Neural cell (in vitro differentiated cells): ENCODE results near the gene TRIM29.

Experiments
- EZH2 ChIP-seq: fragments of 200-600, 300-800 bp; shearing (Covaris generic), sonication (generic); IDR thresholded peaks from 2 replicates; pipeline ENCODE4 v1.6.1; 2014; ENCODE audit warnings: antibody characterized with exemption, low read length, borderline replicate concordance, mild to moderate bottlenecking; ENCODE audit not compliant: insufficient read depth, poor library complexity, severe bottlenecking
- POLR2AphosphoS5 ChIP-seq: IDR thresholded peaks from 2 replicates; pipeline ENCODE4 v1.6.1; 2012
- TF ChIP-seq, protein P1 (sequence below): fragments of 450-650 bp; IDR thresholded peaks from 2 replicates; pipeline ENCODE4 v1.5.1; 2014; ENCODE audit warnings: antibody characterized with exemption, mild to moderate bottlenecking, moderate library complexity; ENCODE audit not compliant: poor library complexity, severe bottlenecking
- TF ChIP-seq, protein P2 (sequence below): IDR thresholded peaks from 2 replicates; pipeline ENCODE4 v1.6.1; 2012; ENCODE audit warnings: borderline replicate concordance

DNA sequence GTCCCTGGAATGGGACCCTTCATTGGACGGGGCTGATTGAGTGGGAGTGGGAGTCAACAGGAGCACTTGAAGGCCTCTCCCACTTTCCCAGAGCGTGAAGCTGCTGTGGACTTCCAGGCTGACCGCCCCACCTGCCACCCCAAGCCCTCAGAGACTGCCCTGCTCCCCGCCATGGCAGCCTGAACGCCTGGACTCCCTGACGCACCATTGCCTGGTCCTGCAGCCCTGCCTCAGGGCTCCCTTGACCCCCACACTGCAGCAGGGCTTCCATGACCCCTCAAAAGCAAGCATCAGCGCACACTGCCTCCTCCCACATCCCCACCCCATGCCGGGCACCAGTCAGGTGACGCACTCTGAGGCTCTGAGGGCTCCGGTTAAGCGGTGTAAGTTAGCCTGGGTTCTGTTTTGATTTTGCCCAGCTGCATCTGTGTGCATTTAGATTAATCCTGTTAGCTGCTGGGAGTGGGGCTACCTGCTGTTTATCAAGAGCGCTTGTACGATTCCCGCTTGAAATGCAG is 39.4 kb downstream of the TRIM29 start:
- TF ChIP-seq POLR2AphosphoS5 (no peak), EZH2 (no peak)
- TF ChIP-seq, protein P1, sequence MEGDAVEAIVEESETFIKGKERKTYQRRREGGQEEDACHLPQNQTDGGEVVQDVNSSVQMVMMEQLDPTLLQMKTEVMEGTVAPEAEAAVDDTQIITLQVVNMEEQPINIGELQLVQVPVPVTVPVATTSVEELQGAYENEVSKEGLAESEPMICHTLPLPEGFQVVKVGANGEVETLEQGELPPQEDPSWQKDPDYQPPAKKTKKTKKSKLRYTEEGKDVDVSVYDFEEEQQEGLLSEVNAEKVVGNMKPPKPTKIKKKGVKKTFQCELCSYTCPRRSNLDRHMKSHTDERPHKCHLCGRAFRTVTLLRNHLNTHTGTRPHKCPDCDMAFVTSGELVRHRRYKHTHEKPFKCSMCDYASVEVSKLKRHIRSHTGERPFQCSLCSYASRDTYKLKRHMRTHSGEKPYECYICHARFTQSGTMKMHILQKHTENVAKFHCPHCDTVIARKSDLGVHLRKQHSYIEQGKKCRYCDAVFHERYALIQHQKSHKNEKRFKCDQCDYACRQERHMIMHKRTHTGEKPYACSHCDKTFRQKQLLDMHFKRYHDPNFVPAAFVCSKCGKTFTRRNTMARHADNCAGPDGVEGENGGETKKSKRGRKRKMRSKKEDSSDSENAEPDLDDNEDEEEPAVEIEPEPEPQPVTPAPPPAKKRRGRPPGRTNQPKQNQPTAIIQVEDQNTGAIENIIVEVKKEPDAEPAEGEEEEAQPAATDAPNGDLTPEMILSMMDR = no peak
- TF ChIP-seq, protein P2, sequence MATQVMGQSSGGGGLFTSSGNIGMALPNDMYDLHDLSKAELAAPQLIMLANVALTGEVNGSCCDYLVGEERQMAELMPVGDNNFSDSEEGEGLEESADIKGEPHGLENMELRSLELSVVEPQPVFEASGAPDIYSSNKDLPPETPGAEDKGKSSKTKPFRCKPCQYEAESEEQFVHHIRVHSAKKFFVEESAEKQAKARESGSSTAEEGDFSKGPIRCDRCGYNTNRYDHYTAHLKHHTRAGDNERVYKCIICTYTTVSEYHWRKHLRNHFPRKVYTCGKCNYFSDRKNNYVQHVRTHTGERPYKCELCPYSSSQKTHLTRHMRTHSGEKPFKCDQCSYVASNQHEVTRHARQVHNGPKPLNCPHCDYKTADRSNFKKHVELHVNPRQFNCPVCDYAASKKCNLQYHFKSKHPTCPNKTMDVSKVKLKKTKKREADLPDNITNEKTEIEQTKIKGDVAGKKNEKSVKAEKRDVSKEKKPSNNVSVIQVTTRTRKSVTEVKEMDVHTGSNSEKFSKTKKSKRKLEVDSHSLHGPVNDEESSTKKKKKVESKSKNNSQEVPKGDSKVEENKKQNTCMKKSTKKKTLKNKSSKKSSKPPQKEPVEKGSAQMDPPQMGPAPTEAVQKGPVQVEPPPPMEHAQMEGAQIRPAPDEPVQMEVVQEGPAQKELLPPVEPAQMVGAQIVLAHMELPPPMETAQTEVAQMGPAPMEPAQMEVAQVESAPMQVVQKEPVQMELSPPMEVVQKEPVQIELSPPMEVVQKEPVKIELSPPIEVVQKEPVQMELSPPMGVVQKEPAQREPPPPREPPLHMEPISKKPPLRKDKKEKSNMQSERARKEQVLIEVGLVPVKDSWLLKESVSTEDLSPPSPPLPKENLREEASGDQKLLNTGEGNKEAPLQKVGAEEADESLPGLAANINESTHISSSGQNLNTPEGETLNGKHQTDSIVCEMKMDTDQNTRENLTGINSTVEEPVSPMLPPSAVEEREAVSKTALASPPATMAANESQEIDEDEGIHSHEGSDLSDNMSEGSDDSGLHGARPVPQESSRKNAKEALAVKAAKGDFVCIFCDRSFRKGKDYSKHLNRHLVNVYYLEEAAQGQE = no peak
